ENCODE data around the gene ATXN7L2.

ATXN7L2 gene

GRCh38 chr1:109501644-109502363, 18.1 kb downstream of the ATXN7L2 start:
- no peak for TF ChIP-seq CTCF (IDR thresholded peaks at IDR 0.05; ENCODE audit: low read depth, low read length, missing control alignments)
- no peak overlapping the region for H3K4me3 ChIP-seq (ENCODE audit: low read depth, low read length)
- no peak for DNase-seq (ENCODE audit: low read depth)

GRCh38 chr1:109502364-109502851, 18.7 kb downstream of the ATXN7L2 start:
- TF ChIP-seq CTCF (IDR thresholded peaks at IDR 0.05; ENCODE audit: low read depth, low read length, missing control alignments), result no peak
- no peak for DNase-seq (ENCODE audit: low read depth)
- H3K4me3 ChIP-seq (ENCODE audit: low read depth, low read length), result no peak overlapping the region

GRCh38 chr1:109503935-109504334, 20.2 kb downstream of the ATXN7L2 start:
- TF ChIP-seq CTCF (IDR thresholded peaks at IDR 0.05; ENCODE audit: low read depth, low read length, missing control alignments), result no peak
- H3K4me3 ChIP-seq (ENCODE audit: low read depth, low read length), result no peak overlapping the region
- no peak for DNase-seq (ENCODE audit: low read depth)

- no peak for TF ChIP-seq CTCF (IDR thresholded peaks at IDR 0.05; ENCODE audit: low read depth, low read length, missing control alignments)
- DNase-seq (ENCODE audit: low read depth), result no peak
Observed at GRCh38 chr1:109504974-109505373, 21.3 kb downstream of the ATXN7L2 start.

GRCh38 chr1:109508001-109508872, 24.5 kb downstream of the ATXN7L2 start:
- DNase-seq (ENCODE audit: low read depth), result no peak
- H3K4me3 ChIP-seq (ENCODE audit: low read depth, low read length), result no peak overlapping the region
- no peak for TF ChIP-seq CTCF (IDR thresholded peaks at IDR 0.05; ENCODE audit: low read depth, low read length, missing control alignments)

More at GRCh38 chr1:109504974-109505373, 21.3 kb downstream of the ATXN7L2 start:
- H3K4me3 ChIP-seq (ENCODE audit: low read depth, low read length), result no peak overlapping the region

GRCh38 chr1:109508873-109509175, 25.1 kb downstream of the ATXN7L2 start:
- peak overlapping the region; percentile 48 for H3K4me3 ChIP-seq (ENCODE audit: low read depth, low read length)
- no peak for TF ChIP-seq CTCF (IDR thresholded peaks at IDR 0.05; ENCODE audit: low read depth, low read length, missing control alignments)
- no peak for DNase-seq (ENCODE audit: low read depth)

Measured in GM12864 (cell line).